GDM1 (cell line): ENCODE results near the gene EPB41L1.

ENCODE experiments used
- DNase-seq: peaks from one replicate; lab custom pipeline; 2025; lab: John Stamatoyannopoulos, UW

Gene EPB41L1

GRCh38 chr20:36230019-36230418 is 75.5 kb downstream of the EPB41L1 start:
- no peak for DNase-seq

GRCh38 chr20:36231331-36231730 is 76.8 kb downstream of the EPB41L1 start:
- DNase-seq, result no peak

DNA sequence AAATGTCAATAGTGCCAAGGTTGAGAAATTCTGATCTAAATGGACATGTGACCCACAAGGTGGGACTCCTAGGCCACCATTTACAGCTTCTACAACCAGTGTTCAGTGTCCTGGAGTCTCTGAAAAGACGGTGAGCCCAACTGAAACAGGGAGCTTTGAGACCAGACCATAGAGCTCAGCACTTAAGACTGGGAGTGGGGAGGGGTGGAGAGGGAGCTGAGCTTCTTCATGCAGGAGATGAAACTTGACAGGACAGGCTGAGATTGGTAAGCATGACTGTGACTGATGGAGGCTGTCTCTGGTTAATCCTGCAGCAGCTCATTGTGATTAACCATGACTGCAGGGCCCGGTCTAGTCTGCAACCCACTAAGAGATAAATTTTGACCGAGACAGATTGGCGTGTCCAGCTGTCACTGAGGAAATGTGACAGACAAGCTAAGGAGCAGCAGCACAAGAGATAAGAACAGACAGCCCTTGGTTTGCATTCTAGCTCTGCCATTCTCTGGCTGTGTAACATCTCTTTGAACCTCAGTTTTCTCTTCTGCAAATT is 80.3 kb downstream of the EPB41L1 start:
- no peak for DNase-seq

DNA sequence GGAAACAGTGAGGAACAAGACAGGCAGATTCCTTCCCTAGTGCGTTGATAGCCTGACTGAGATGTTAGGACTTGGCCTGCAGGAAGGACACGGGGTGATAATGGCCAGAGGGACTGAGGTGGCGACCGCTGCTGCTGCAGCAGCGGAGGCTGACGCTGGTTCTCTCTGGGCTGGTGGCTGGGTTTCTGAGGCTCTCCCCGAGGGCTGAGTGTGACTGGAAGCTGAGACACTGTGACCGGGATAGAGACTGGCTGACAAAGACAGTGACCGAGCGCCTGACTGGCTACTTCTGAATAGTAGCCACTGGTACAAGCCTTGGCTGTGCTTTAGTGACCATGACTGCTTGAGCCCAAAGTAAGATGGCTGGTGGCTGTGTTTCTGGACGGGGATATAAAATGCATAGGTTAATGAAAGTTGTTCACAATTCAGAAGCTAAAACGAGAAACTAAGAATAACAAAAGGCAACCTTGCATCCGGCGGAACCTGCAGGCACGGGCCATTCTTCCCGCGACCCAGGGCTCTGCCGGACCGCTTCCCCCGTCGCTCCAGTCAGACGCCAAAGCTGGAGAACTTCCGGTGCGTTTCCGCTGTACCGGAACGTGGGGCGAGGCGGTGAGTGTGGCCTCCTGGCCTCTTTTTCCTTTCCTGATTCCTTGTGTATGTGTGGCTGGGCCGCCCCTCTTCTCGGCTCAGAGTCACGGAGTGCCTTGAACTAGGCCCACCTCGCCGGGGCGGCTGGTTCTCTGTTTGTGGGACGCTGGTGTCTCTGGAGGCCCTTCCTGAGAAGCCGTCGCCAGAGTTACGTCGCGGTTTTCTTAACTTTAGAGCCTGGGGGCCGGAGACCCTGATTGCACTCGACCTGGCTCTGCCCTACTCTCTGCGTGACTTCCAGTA is 81.6 kb downstream of the EPB41L1 start, which contains the start of gene AAR2:
TSS of gene AAR2 (plus strand) at position 587 of the 894 bp plus-strand sequence. CDS start 3,391 bp downstream, outside the sequence.
- peak; percentile 55 for DNase-seq

DNA sequence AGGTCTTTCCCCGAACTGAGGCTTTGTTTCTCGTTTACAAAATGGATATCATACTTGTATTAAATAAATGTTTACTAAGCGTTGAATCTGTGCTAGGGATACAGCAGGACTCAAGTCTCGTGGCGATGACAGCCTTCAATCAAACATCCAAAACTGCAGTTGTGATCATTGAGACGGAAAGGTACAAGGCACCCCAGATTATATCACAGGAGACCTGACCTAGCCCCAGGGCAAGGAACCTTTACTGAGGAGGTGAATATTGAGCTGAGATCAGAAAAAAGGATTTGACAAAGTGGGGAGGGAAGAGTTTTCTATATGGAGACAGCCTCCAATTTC is 82.2 kb downstream of the EPB41L1 start:
- no peak for DNase-seq

GRCh38 chr20:36237477-36237876 is 82.9 kb downstream of the EPB41L1 start:
- no peak for DNase-seq

DNA sequence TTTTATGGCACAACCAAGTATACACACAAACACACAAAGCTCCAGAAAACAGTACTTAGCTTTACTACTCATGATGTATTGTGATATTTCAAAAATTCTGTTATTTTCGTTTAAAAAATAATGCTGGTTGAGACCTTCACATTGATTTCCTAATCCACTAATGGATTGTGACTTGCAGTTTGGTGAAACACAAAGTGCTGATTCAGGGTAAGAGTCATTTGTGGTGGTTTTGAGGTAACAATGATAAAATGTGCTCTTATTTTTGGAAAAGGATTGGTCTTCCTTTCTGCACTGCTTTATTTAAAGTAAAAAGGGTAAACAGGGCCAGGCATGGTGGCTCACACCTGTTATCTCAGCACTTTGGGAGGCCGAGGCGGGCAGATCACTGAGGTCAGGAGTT is 83.6 kb downstream of the EPB41L1 start:
- no peak for DNase-seq

DNA sequence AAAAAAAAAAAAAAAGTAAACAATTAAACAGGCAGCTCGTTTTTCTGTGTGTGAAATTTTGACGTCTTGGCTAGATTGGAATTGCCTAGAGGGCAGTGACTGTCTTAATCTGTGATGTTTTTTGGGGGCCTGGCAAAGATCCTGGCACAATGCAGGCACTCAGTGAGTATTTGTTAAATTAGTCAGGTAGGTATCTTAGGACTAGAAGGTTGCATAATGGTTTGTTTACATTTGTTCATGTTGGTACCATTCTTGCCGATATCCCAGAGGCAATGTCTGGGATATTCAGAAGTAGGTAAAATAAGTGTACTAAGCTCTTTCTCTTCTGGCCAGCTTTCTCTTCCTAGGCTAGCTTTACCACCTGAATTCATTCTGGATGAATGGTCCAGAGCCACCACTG is 84.2 kb downstream of the EPB41L1 start:
- DNase-seq, result no peak

DNA sequence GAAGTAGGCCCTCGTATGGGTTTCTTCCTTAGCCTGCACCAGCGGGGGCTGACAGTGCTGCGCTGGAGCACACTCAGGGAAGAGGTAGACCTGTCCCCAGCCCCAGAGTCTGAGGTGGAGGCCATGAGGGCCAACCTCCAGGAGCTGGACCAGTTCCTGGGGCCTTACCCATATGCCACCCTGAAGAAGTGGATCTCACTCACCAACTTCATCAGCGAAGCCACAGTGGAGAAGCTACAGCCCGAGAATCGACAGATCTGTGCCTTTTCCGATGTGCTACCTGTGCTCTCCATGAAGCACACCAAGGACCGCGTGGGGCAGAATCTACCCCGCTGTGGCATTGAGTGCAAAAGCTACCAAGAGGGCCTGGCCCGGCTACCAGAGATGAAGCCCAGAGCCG is 85.5 kb downstream of the EPB41L1 start:
- DNase-seq, result no peak

GRCh38 chr20:36241678-36242077 is 87.1 kb downstream of the EPB41L1 start:
- DNase-seq, result no peak

- no peak for DNase-seq
These were observed 89.2 kb downstream of the EPB41L1 start for GRCh38 chr20:36243726-36244125.

GRCh38 chr20:36246401-36246800 is 91.9 kb downstream of the EPB41L1 start:
- no peak for DNase-seq

- no peak for DNase-seq
These were observed 94.3 kb downstream of the EPB41L1 start for GRCh38 chr20:36248836-36249235.

DNA sequence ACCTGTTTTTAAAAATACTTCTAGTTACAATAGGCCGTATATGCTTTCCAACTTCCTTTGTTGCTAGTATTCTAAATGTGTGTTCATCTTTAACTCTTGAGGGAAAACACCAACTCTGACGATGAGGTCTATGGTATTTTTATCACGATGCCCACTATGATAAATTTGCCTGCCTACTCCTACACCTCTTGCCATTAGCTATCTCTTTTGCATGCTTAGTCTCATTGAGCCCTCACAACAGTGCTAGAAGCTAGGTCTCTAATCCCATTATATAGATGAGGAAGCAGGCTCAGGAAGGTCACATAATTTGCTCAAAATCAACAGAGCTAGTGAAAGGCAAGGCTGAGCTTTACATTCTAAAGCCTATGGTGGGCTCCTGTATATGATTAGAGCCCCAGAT is 94.9 kb downstream of the EPB41L1 start:
- DNase-seq, result no peak

GRCh38 chr20:36251426-36251825 is 96.9 kb downstream of the EPB41L1 start:
- DNase-seq, result no peak

GRCh38 chr20:36252511-36252910 is 98.0 kb downstream of the EPB41L1 start:
- DNase-seq, result no peak

DNA sequence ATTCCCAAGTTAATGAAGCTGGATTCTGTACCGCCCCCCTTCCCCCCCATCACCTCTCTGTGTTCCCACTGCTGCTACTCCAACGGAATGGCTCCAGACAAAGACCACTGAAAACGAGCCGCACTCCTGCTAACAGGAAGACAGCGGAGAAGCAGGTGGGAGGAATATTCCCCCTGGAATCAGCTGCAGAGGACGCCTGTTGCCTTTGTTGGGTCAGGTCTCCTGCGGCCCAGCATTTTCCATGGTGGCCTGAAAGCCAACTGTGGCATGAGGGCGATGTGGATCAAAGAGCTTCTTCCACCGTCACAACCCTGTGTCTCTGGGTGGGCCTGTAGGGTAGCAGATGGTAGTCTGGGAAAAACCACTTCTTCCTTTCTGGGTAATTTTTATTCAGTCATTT is 98.5 kb downstream of the EPB41L1 start:
- DNase-seq, result no peak

GRCh38 chr20:36254076-36254475 is 99.5 kb downstream of the EPB41L1 start:
- DNase-seq, result no peak

DNA sequence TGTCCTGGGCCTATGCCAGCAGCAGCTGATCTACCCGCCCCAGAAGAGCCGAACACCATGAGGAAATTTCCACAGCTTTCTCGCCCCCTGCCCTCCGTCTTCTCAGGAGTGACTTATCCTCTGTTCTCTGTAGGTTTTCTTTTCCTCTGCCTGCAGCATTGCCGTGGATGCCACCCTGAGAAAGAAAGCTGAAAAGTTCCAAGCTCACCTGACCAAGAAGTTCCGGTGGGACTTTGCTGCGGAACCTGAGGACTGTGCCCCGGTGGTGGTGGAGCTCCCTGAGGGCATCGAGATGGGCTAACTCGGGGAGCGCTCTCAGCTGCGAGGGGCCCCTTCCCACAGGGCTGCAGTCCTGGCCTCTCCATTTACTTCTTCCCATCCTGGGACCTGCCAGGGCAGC is 100.9 kb downstream of the EPB41L1 start:
- no peak for DNase-seq

- no peak for DNase-seq
These were observed 104.9 kb downstream of the EPB41L1 start for GRCh38 chr20:36259177-36260061.

- DNase-seq, result no peak
These were observed 105.8 kb downstream of the EPB41L1 start for GRCh38 chr20:36260316-36260715.

- no peak for DNase-seq
These were observed 107.0 kb downstream of the EPB41L1 start for GRCh38 chr20:36261389-36262105.
